ENCODE results near the gene PPFIA3.
"Not testable (repeated sequence)": the region's sequence is repeated elsewhere in the genome, so short reads cannot be mapped to it uniquely, and the experiment has no call there.

GRCh38 chr19:49123285-49123684 is 3.9 kb downstream of the PPFIA3 start:
- not testable (repeated sequence) for TF ChIP-seq ZBTB43 (CRISPR knock-in tag; IDR thresholded peaks at IDR 0.05); CTCF (IDR thresholded peaks at IDR 0.05); GRHL2 (CRISPR knock-in tag; IDR thresholded peaks at IDR 0.05; ENCODE audit: insufficient replicate concordance, severe bottlenecking); HMGXB4 (CRISPR knock-in tag; IDR thresholded peaks at IDR 0.05); ZBTB21 (CRISPR knock-in tag; IDR thresholded peaks at IDR 0.05; ENCODE audit: borderline replicate concordance); ZSCAN18 (CRISPR knock-in tag; IDR thresholded peaks at IDR 0.05); GABPB1 (CRISPR knock-in tag; IDR thresholded peaks at IDR 0.05); E2F1 (CRISPR knock-in tag; IDR thresholded peaks at IDR 0.05)
